GM11168 (cell line): ENCODE measurements around the gene DNAJC8.

Source experiments
- in situ Hi-C: fragments of 300-500 bp; cut with MboI; formaldehyde crosslinking; loops from one replicate; pipeline ENCODE4 v1.12.0; 2022; ENCODE audit warnings: low sequenced_read_pairs; ENCODE audit not compliant: unreplicated experiment

DNAJC8 gene

GRCh38 chr1:28175955-28176485, 56.8 kb downstream of the DNAJC8 start:
- in situ Hi-C loops, result no loop called here

DNA sequence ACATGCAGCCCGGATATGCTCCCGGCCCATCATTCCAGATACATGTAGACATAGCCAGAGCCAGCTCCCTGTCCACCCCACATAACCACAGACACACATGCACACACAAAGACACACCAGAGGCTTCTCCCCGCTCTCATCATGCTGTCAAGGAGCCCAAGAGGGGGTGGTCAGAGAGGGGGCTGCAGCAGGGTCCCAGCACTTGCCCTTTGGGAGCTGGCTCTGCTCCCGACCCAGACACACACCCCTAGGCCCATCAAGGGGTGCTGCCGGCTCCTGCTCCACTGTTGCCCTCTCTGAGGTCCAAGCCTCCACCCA, 58.9 kb downstream of the DNAJC8 start:
- in situ Hi-C loops, result no loop called here

DNA sequence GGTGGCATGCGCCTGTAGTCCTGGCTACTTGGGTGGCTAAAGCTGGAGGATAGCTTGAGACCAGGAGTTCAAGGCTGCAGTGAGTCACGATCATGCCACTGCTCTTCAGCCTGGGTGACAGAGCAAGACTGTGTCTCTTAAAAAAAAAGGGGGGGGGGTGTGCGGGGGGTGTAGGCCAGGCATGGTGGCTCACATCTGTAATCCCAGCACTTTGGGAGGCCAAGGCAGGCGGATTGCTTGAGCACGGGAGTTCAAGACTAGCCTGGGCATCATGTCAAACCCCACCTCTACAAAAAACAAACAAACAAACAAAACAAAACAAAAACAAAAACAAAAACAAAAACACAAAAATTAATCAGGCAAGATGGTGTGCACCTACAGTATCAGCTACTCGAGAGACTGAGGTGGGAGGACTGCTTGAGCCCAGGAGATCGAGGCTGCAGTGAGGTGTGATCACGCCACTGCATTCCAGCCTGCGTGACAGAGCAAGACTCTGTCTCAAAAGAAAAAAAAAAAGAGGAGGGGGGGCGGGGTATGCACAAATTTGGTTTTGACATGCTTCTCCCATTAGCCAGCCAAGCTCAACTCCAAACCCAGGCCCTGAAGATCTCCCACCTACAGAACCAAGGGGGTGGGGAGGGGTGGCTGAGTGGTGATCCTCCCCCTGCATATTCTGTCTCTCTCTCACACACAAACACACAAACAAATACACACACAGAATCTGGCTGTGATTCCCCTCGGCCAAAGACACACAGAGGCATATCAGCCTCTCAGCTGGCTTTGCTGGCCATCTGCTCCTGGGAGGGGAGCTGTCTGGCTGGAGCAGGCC, 59.5 kb downstream of the DNAJC8 start:
- in situ Hi-C loops, result no loop called here

- in situ Hi-C loops, result no loop called here
Observed at GRCh38 chr1:28172713-28173150, 60.1 kb downstream of the DNAJC8 start.

- in situ Hi-C loops, result no loop called here
Observed at GRCh38 chr1:28171246-28171645, 61.6 kb downstream of the DNAJC8 start.

- in situ Hi-C loops, result no loop called here
Observed at GRCh38 chr1:28170001-28170596, 62.7 kb downstream of the DNAJC8 start.

DNA sequence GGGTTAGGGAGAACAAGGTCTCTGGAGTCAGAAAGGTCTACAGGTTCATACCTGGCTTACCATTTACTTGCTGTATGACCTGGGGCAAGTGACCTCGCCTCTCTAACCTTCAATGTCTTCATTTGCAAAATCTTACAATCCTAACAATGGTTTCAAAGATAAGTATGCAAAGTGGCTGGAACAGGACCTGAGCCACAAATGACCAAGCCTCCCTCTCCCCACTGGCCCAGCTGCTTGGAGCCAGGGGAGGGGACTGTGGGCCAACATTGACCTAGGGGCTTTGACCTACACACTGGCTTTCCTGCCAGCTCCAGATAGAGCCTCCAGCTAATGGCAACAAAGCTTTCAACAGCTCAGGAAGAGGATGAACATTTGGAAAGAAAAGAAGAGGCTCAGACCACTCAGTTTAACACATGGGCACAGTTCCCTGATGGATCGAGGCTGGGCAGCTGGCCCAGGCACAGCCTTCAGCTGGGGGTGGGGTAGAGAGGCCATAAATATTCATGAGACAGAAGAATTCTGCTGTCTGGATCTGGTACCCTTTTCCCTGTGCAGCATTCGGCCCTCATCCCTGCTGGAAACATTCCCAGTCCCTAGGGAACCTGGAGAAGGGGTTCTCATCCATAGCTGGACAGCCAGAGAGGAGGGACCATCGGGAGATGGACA, 69.2 kb downstream of the DNAJC8 start:
- in situ Hi-C loops, result no loop called here

DNA sequence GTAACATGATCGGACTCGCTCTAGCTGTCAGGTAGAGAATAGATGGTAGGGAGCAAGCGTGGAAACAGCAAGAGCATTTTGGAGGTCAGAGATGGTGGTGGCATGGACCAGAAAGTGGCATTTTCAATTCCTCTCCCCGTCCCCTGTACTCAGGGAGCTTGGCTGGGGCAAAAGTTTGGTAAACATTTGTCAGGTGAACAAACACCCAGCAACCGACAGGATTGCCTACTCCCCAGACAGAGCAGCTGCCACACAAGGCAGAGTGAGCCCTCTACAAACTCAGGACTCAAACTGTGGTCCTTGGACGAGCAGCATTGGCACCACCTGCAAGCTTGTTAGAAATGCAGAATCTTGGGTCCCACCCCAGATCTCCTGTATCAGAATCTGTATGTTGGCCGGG, 70.7 kb downstream of the DNAJC8 start:
- in situ Hi-C loops, result no loop called here

DNA sequence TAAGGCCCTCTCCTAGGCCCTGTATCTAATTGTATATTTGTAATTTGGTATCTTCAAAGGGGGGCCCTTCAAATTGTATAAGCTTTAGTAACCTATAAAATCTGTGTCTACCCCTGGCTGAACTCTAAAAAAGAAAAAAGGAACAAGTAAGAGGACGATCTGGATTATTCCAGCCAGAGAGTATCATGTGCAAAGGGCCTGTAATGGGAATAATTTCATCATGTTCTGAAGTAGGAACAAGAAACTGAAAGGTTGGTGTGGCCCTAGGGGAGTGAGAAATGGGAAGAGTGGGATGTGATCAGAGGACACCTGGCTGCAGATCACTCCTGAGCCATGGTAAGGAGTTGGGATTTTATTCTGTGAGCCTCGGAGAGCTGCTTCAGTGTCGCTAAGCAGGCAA, 71.1 kb downstream of the DNAJC8 start:
- in situ Hi-C loops, result no loop called here

DNA sequence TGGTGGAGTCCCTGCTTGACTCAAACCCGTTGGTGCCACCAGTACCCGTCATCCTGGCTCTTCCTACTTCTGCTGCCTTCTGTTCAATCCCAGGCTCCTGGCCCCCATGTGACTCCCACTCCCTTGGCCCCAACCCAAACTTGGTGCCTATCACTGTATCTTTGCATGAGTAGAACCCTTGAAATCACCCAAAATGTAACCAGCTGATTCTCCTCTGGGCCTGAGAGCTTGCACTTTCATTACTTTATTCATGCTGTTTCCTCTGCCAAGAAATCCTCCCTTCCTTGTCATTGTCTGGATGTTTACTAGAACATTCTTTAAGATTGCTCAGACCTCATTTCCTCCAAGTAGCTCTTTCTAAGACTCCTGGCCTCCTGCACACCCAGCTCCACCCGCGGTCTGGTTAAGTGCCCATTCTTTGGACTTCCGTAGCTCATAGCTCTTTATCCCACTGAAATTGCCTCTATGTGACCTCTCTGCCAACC, 72.0 kb downstream of the DNAJC8 start:
- in situ Hi-C loops, result no loop called here

DNA sequence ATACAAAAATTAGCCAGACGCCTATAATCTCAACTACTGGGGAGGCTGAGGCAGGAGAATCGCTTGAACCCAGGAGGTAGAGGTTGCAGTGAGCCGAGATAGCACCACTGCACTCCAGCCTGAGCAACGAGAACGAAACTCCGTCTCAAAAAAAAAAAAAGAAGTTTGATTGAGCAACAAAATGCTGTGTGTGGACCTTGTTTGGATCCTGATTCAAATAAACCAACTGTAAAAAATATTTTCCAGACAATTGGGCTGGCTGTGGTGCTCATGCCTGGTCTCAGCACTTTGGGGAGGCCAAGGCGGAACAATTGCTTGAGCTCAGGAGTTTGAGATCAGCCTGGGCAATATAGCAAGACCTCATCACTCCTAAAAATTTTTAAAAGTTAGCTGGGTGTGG, 73.1 kb downstream of the DNAJC8 start:
- in situ Hi-C loops, result no loop called here

DNA sequence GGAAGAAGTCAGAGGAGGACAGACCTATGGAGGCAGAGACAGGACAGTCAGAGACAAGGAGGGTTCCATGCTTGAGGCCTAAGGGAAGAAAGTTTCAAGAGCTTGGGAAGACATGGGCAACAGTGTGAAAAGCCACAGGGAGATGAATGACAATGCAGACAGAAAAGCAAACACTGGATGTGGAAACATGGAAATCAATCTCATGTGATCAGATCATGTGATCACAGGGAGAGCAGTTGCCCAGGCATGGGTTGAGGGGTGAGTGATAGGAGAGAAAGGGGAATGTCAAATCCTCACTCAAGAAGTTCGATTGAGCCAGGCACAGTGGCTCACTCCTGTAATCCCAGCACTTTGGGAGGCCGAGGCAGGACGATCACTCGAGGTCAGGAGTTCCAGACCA, 73.6 kb downstream of the DNAJC8 start:
- in situ Hi-C loops, result no loop called here

- in situ Hi-C loops, result no loop called here
Observed at GRCh38 chr1:28157894-28158293, 74.9 kb downstream of the DNAJC8 start.

GRCh38 chr1:28156821-28157220, 76.0 kb downstream of the DNAJC8 start:
- in situ Hi-C loops, result no loop called here

DNA sequence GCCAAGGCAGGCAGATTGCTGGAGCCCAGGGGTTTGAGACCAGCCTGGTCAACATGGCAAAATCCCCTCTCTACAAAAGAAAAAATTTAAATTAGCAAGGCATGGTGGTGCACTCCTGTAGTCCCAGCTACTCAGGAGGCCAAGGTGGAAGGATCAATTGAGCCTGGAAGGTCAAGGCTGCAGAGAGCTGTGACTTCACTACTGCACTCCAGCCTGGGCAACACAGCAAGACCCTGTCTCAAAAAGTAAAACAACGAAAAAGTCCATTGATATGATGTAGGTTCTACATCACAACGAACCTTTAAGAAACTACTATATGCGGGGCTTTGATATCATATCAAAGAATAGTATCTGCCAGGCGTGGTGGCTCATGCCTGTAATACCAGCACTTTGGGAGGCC, 77.2 kb downstream of the DNAJC8 start:
- in situ Hi-C loops, result no loop called here

GRCh38 chr1:28154078-28154594, 78.7 kb downstream of the DNAJC8 start:
- in situ Hi-C loops, result no loop called here
